Keratinocyte (primary cell): Measurements from ENCODE around the gene DCT. TPM values are rescaled to one million over a fixed set of nuclear protein-coding genes. Genes with fewer than 3 reads are reported as not detected.

Experiments used
- DNase-seq: peaks from one replicate; pipeline ENCODE4 v3.0.0-alpha.2; 2011; ENCODE audit warnings: low read depth, missing footprints, low spot score
- FAIRE-seq: peaks from 2 replicates; lab custom pipeline; 2011; peaks lifted over from hg19 to GRCh38; lab: Jason Lieb, UNC
- H2AFZ ChIP-seq: 2 replicates; pipeline ENCODE4 v1.6.0; 2012; ENCODE audit warnings: low read length, control low read depth, inconsistent platforms; ENCODE audit not compliant: control insufficient read depth
- H3K27ac ChIP-seq: 2 replicates; pipeline ENCODE4 v1.5.1; 2011; ENCODE audit warnings: low read length; ENCODE audit not compliant: control insufficient read depth, insufficient read depth
- H3K27me3 ChIP-seq: 3 replicates; pipeline ENCODE4 v1.6.0; 2011; ENCODE audit warnings: low read length; ENCODE audit not compliant: control insufficient read depth, insufficient read depth; ENCODE audit errors: extremely low read depth
- H3K36me3 ChIP-seq, 2 experiments: 2 replicates in 1 of 2; 3 replicates in 1 of 2; pipeline ENCODE4 v1.5.1; 2011; ENCODE audit warnings: low read length in 2 of 2, mild to moderate bottlenecking in 1 of 2; ENCODE audit not compliant: control insufficient read depth in 2 of 2, insufficient read depth in 2 of 2; ENCODE audit errors: extremely low read depth in 1 of 2
- H3K4me1 ChIP-seq: 3 replicates; pipeline ENCODE4 v1.5.1; 2011; ENCODE audit warnings: low read length; ENCODE audit not compliant: control insufficient read depth, insufficient read depth; ENCODE audit errors: extremely low read depth
- H3K4me2 ChIP-seq: 3 replicates; pipeline ENCODE4 v1.6.0; 2011; ENCODE audit warnings: low read depth, low read length; ENCODE audit not compliant: control insufficient read depth, insufficient read depth; ENCODE audit errors: extremely low read depth
- H3K4me3 ChIP-seq, 3 experiments: fragments of 200-600 bp in 1 of 3; sonication (generic) in 1 of 3; 2 replicates in 2 of 3; 3 replicates in 1 of 3; pipeline ENCODE4 v1.5.1; 2011 to 2016; ENCODE audit warnings: low read length in 3 of 3, mild to moderate bottlenecking in 3 of 3, control low read depth in 2 of 3, inconsistent platforms in 1 of 3, low read depth in 1 of 3, mixed read lengths in 1 of 3, mixed run types in 1 of 3, moderate library complexity in 1 of 3; ENCODE audit not compliant: control insufficient read depth in 2 of 3, insufficient read depth in 2 of 3; ENCODE audit errors: extremely low read depth in 1 of 3
- H3K79me2 ChIP-seq: 2 replicates; pipeline ENCODE4 v1.6.0; 2012; ENCODE audit warnings: low read length; ENCODE audit not compliant: control insufficient read depth, insufficient read depth
- H3K9ac ChIP-seq: 3 replicates; pipeline ENCODE4 v1.6.0; 2011; ENCODE audit warnings: low read length; ENCODE audit not compliant: control insufficient read depth, insufficient read depth; ENCODE audit errors: extremely low read depth
- H3K9me1 ChIP-seq: 3 replicates; pipeline ENCODE4 v1.6.0; 2011; ENCODE audit warnings: low read length; ENCODE audit not compliant: control insufficient read depth, insufficient read depth; ENCODE audit errors: extremely low read depth
- H3K9me3 ChIP-seq: 2 replicates; pipeline ENCODE4 v1.5.1; 2012; ENCODE audit warnings: low read depth, low read length; ENCODE audit not compliant: control insufficient read depth
- H4K20me1 ChIP-seq: 3 replicates; pipeline ENCODE4 v1.6.0; 2011; ENCODE audit warnings: low read length; ENCODE audit not compliant: control insufficient read depth, insufficient read depth; ENCODE audit errors: extremely low read depth
- EZH2 ChIP-seq: IDR thresholded peaks from one replicate; pipeline ENCODE4 v1.6.1; 2012; ENCODE audit warnings: inconsistent platforms, mild to moderate bottlenecking, low read length, moderate library complexity
- dilution Hi-C: fragments of 300-500 bp; cut with MboI; formaldehyde crosslinking; loops from one replicate; pipeline ENCODE4 v1.7.0; 2020; ENCODE audit warnings: low sequenced_read_pairs; ENCODE audit not compliant: extremely low pct_ligation_motif_present
- polyA plus RNA-seq, 5 experiments: library from polyadenylated mRNA; depleted of rRNA in 3 of 5; stranded (reverse) in 3 of 5; stranded (forward) in 1 of 5; unstranded in 1 of 5; fragments of >200 nt; gene quantifications; 1 replicate in 1 of 5; 2 replicates in 3 of 5; 3 replicates in 1 of 5; pipeline versions ENCODE4 v1.2.1 to v1.2.3, GENCODE V29; 2011 to 2012; ENCODE audit warnings: missing spikeins in 2 of 5, low read depth in 1 of 5, low replicate concordance in 1 of 5
- TF ChIP-seq, protein P1 (sequence below), 3 experiments: IDR thresholded peaks in 1 of 3; conservative IDR thresholded peaks in 1 of 3; optimal IDR thresholded peaks in 1 of 3; 2 replicates in 2 of 3; 3 replicates in 1 of 3; pipeline versions ENCODE3 to v1.5.1; 2011; ENCODE audit warnings: low read length in 3 of 3, mild to moderate bottlenecking in 3 of 3, moderate library complexity in 2 of 3, control low read depth in 1 of 3, inconsistent platforms in 1 of 3; ENCODE audit not compliant: insufficient read depth in 2 of 3; ENCODE audit errors: extremely low read depth in 1 of 3

Gene DCT
- polyA plus RNA-seq, 1 donor (not counting 4 experiments of a cell fraction or from before 2014, with no cell fraction given), result 0.04 TPM

DNA sequence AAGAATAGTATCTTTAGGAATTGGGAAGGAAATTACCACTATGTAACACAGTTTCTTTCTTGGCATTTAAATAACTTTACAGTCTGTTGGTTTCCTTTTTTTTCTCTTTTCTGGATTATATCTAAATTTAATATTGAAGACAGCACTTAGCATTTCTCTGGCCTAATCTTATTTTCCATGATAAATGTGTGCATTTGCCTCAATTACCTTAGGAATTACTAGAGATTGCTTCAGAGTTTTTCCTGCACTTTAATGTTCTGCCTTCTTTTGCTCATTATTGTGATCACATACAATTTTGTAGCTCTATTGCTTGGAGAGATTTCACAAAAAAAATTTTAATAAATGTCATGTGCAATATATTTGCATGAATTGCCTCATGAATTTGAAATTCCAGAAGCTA is 25.1 kb downstream of the DCT start:
- no peak overlapping the region for H3K4me3 ChIP-seq
- DNase-seq (no peak), FAIRE-seq (no peak)
- H3K9me3 ChIP-seq, result no peaks in the 10 kb centered on the region
- no peaks in the 10 kb centered on the region for H4K20me1 ChIP-seq
- no peak overlapping the region for H3K27ac ChIP-seq
- H3K79me2 ChIP-seq, result no peaks in the 10 kb centered on the region
- no peaks in the 10 kb centered on the region for H3K36me3 ChIP-seq
- no peaks in the 10 kb centered on the region for H3K27me3 ChIP-seq
- H2AFZ ChIP-seq, result no peak overlapping the region
- H3K9me1 ChIP-seq, result no peaks in the 10 kb centered on the region
- TF ChIP-seq, protein P1, sequence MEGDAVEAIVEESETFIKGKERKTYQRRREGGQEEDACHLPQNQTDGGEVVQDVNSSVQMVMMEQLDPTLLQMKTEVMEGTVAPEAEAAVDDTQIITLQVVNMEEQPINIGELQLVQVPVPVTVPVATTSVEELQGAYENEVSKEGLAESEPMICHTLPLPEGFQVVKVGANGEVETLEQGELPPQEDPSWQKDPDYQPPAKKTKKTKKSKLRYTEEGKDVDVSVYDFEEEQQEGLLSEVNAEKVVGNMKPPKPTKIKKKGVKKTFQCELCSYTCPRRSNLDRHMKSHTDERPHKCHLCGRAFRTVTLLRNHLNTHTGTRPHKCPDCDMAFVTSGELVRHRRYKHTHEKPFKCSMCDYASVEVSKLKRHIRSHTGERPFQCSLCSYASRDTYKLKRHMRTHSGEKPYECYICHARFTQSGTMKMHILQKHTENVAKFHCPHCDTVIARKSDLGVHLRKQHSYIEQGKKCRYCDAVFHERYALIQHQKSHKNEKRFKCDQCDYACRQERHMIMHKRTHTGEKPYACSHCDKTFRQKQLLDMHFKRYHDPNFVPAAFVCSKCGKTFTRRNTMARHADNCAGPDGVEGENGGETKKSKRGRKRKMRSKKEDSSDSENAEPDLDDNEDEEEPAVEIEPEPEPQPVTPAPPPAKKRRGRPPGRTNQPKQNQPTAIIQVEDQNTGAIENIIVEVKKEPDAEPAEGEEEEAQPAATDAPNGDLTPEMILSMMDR (optimal IDR thresholded peaks at IDR 0.05 in 1 of 3, IDR thresholded peaks at IDR 0.05 in 1 of 3, conservative IDR thresholded peaks at IDR 0.05 in 1 of 3; ENCODE audit: extremely low read depth in 1 of 3, insufficient read depth in 2 of 3, low read length in 3 of 3), result no peak
- no peak for TF ChIP-seq EZH2
- H3K4me1 ChIP-seq, result no peaks in the 10 kb centered on the region
- dilution Hi-C loops, result no loop called here
- H3K4me2 ChIP-seq, result no peak overlapping the region
- H3K9ac ChIP-seq, result no peak overlapping the region

DNA sequence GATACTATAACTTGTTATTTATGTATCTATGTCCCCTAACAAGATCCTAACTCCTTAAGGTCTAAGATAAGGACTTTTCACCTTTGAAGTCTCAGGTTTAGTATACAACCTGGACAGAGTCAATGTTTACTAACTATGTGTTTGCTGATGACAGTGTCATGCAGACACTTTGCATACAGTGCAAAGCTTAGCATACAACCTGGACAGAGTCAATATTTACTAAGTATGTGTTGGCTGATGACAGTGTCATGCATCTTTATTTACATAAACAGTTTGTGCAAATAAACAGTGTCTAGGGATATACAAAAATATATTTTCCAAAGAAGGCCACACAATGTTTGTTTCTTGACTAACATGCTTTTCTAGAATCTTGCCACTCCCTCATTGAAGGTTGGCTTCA is 34.7 kb downstream of the DCT start:
- Histone ChIP-seq H3K79me2 (no peaks in the 10 kb centered on the region), H3K9me1 (no peaks in the 10 kb centered on the region), H3K27me3 (no peaks in the 10 kb centered on the region), H3K4me2 (no peak overlapping the region), H2AFZ (no peak overlapping the region), H3K9ac (no peak overlapping the region), H3K36me3 (no peaks in the 10 kb centered on the region), H3K4me1 (no peaks in the 10 kb centered on the region), H4K20me1 (no peaks in the 10 kb centered on the region), H3K27ac (no peak overlapping the region), H3K4me3 (no peak overlapping the region), H3K9me3 (no peaks in the 10 kb centered on the region)
- dilution Hi-C loops, result no loop called here
- no peak for DNase-seq
- FAIRE-seq, result no peak
- TF ChIP-seq, protein P1 (optimal IDR thresholded peaks at IDR 0.05 in 1 of 3, IDR thresholded peaks at IDR 0.05 in 1 of 3, conservative IDR thresholded peaks at IDR 0.05 in 1 of 3; ENCODE audit: extremely low read depth in 1 of 3, insufficient read depth in 2 of 3, low read length in 3 of 3), result no peak
- TF ChIP-seq EZH2, result no peak
